ENCODE results near the gene LRP5. TPM values are rescaled to one million over a fixed set of nuclear protein-coding genes. Genes with fewer than 3 reads are reported as not detected.
"Not testable (repeated sequence)": the region's sequence is repeated elsewhere in the genome, so short reads cannot be mapped to it uniquely, and the experiment has no call there.

Gene LRP5
- total and polyA plus RNA-seq, 3 donors from 2014 or later, result 15.7 to 21.3 (median 20.6) TPM

- intact Hi-C loops (cut with DNase I; ENCODE audit: low total_unique reads), result no loop called here
Measured at GRCh38 chr11:68282141-68282860, 30.1 kb upstream of the LRP5 start.

GRCh38 chr11:68282861-68283230 is 29.5 kb upstream of the LRP5 start:
- intact Hi-C loops (cut with DNase I; ENCODE audit: low total_unique reads), result no loop called here
- Histone ChIP-seq H3K4me1 (no peaks in the 10 kb centered on the region), H3K27me3 (no peaks in the 10 kb centered on the region), H3K4me3 (no peak overlapping the region), H3K36me3 (ENCODE audit: low read depth, missing control alignments) (no peaks in the 10 kb centered on the region), H3K27ac (no peak overlapping the region), H3K9me3 (no peaks in the 10 kb centered on the region)
- DNase-seq, result no peak
- 91 to 94% methylated on average over 14 of the region's 14 CpGs for WGBS, 2 donors
- no peak for TF ChIP-seq POLR2A (IDR thresholded peaks at IDR 0.05)
- TF ChIP-seq CTCF (IDR thresholded peaks at IDR 0.05), result no peak

More at GRCh38 chr11:68282141-68282860, 30.1 kb upstream of the LRP5 start:
- Histone ChIP-seq H3K4me1 (no peaks in the 10 kb centered on the region), H3K9me3 (no peaks in the 10 kb centered on the region), H3K27me3 (no peaks in the 10 kb centered on the region), H3K27ac (no peak overlapping the region), H3K4me3 (no peak overlapping the region), H3K36me3 (ENCODE audit: low read depth, missing control alignments) (no peaks in the 10 kb centered on the region)
- no peak for DNase-seq
- WGBS, 2 donors, result 78 to 80% methylated on average over 15 of the region's 15 CpGs
- TF ChIP-seq CTCF (IDR thresholded peaks at IDR 0.05) (no peak), POLR2A (IDR thresholded peaks at IDR 0.05) (no peak)

GRCh38 chr11:68284588-68284987 is 27.8 kb upstream of the LRP5 start:
- intact Hi-C loops (cut with DNase I; ENCODE audit: low total_unique reads); DNase-seq; H3K27me3 ChIP-seq; H3K27ac ChIP-seq; H3K36me3 ChIP-seq (ENCODE audit: low read depth, missing control alignments); H3K4me3 ChIP-seq; H3K9me3 ChIP-seq; H3K4me1 ChIP-seq: not testable (repeated sequence)
- 94 to 97% methylated on average over 3 of the region's 3 CpGs for WGBS, 2 donors

- intact Hi-C loops (cut with DNase I; ENCODE audit: low total_unique reads), result no loop called here
- H3K4me1 ChIP-seq, result no peaks in the 10 kb centered on the region
- no peak for TF ChIP-seq CTCF (IDR thresholded peaks at IDR 0.05)
- no peak for TF ChIP-seq POLR2A (IDR thresholded peaks at IDR 0.05)
- no peak for DNase-seq
- H3K4me3 ChIP-seq, result no peak overlapping the region
- H3K36me3 ChIP-seq (ENCODE audit: low read depth, missing control alignments), result no peaks in the 10 kb centered on the region
- H3K9me3 ChIP-seq, result no peaks in the 10 kb centered on the region
- H3K27me3 ChIP-seq, result no peaks in the 10 kb centered on the region
- H3K27ac ChIP-seq, result no peak overlapping the region
- 85 to 87% methylated on average over 8 of the region's 8 CpGs for WGBS, 2 donors
Measured at GRCh38 chr11:68287419-68287818, 25.0 kb upstream of the LRP5 start.

GRCh38 chr11:68289456-68289855 is 22.9 kb upstream of the LRP5 start:
- whole genome bisulfite sequencing, 2 donors, result 90 to 95% methylated on average over 2 of the region's 2 CpGs
- TF ChIP-seq CTCF (IDR thresholded peaks at IDR 0.05) (no peak), POLR2A (IDR thresholded peaks at IDR 0.05) (no peak)
- no peak overlapping the region for H3K27ac ChIP-seq
- H3K4me3 ChIP-seq, result no peak overlapping the region
- no peak for DNase-seq
- H3K27me3 ChIP-seq, result no peaks in the 10 kb centered on the region
- H3K4me1 ChIP-seq, result no peaks in the 10 kb centered on the region
- intact Hi-C loops (cut with DNase I; ENCODE audit: low total_unique reads), result no loop called here
- no peaks in the 10 kb centered on the region for H3K36me3 ChIP-seq (ENCODE audit: low read depth, missing control alignments)
- no peaks in the 10 kb centered on the region for H3K9me3 ChIP-seq

All from testis (tissue), 3 donors.